ENCODE measurements around the gene PJA2.

DNA sequence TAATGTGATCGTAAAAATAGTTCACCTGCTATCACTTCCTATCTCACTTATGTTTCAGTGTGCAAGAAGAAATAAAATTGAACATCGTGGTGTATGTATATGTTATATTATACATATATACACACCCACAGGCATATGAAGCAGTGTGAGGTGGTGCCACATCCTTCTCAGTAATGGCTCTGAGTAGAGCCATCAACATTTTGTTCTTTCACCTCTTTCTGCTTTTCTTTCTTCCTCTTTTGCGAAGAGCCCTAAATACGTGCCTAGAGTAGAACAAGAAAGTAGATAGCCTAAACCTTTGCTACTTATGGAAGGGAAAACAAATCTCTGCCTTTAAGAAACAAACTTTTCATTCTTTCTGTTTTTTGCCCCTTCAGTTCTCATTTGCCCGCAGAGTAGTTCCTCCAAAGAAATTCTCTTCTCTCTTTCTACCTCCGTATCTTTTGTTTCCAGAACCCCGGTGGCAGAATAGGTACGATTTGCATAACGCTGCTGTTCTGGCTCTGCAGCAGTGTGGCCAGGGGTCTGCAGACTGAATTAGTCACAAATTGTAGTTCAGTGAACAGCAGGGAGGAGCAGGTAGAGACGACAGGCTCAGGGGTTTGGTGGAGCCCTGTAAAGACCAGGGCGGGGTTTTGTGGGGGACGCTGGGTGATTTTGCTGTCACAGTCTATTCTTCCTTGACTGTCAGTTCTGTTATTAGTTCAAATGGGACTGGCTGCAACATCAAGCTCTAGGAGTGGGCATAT, 40.5 kb upstream of the PJA2 start:
- TF ChIP-seq EZH2 (IDR thresholded peaks at IDR 0.05; ENCODE audit: borderline replicate concordance, insufficient read depth, low read depth, low read length, poor library complexity, severe bottlenecking) = no peak
- TF ChIP-seq, protein P1, sequence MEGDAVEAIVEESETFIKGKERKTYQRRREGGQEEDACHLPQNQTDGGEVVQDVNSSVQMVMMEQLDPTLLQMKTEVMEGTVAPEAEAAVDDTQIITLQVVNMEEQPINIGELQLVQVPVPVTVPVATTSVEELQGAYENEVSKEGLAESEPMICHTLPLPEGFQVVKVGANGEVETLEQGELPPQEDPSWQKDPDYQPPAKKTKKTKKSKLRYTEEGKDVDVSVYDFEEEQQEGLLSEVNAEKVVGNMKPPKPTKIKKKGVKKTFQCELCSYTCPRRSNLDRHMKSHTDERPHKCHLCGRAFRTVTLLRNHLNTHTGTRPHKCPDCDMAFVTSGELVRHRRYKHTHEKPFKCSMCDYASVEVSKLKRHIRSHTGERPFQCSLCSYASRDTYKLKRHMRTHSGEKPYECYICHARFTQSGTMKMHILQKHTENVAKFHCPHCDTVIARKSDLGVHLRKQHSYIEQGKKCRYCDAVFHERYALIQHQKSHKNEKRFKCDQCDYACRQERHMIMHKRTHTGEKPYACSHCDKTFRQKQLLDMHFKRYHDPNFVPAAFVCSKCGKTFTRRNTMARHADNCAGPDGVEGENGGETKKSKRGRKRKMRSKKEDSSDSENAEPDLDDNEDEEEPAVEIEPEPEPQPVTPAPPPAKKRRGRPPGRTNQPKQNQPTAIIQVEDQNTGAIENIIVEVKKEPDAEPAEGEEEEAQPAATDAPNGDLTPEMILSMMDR (IDR thresholded peaks at IDR 0.05) = no peak
